Esophagus muscularis mucosa (tissue), 4 donors: ENCODE data around the gene GAL. TPM values are rescaled to one million over a fixed set of nuclear protein-coding genes. Genes with fewer than 3 reads are reported as not detected.

ENCODE experiments used
- DNase-seq: peaks from one replicate; pipeline ENCODE4 v3.0.0-alpha.2; 2017; ENCODE audit errors: extremely low spot score
- H3K27ac ChIP-seq, 4 donors: fragments of 200-600 bp; sonication (generic); replicated peaks in 1 of 4; 1 replicate in 3 of 4; 2 replicates in 1 of 4; pipeline ENCODE4 v1.5.1; 2016 to 2019; ENCODE audit warnings: mild to moderate bottlenecking in 1 of 4
- H3K27me3 ChIP-seq, 4 donors: fragments of 200-600 bp; sonication (generic); one replicate each; pipeline versions ENCODE4 v1.5.1 to v1.6.0; 2016 to 2019
- H3K36me3 ChIP-seq, 4 donors: fragments of 200-600 bp; sonication (generic); one replicate each; pipeline ENCODE4 v1.5.1; 2016 to 2019
- H3K4me1 ChIP-seq, 4 donors: fragments of 200-600 bp; sonication (generic); one replicate each; pipeline ENCODE4 v1.5.1; 2016 to 2019
- H3K4me3 ChIP-seq, 4 donors: fragments of 200-600 bp; sonication (generic); 1 replicate in 2 of 4; 2 replicates in 2 of 4; pipeline ENCODE4 v1.5.1; 2016 to 2019; ENCODE audit warnings: mild to moderate bottlenecking in 4 of 4, moderate library complexity in 1 of 4
- H3K9me3 ChIP-seq, 4 donors: fragments of 200-600 bp; sonication (generic); 1 replicate in 3 of 4; 2 replicates in 1 of 4; pipeline ENCODE4 v1.5.1; 2016 to 2019
- CTCF ChIP-seq, 3 experiments: fragments of 200-600 bp in 2 of 3; fragments of 450-650 bp in 1 of 3; sonication (generic) in 2 of 3; IDR thresholded peaks; one replicate each; pipeline ENCODE4 v1.5.1; 2017 to 2019; ENCODE audit warnings: antibody characterized with exemption in 3 of 3, mild to moderate bottlenecking in 2 of 3, moderate library complexity in 1 of 3
- EP300 ChIP-seq: sonication (generic); formaldehyde crosslinking; IDR thresholded peaks from one replicate; pipeline ENCODE4 v1.6.1; 2017; ENCODE audit warnings: antibody characterized with exemption
- POLR2A ChIP-seq: fragments of 450-650 bp; IDR thresholded peaks from one replicate; pipeline ENCODE4 v1.6.1; 2017; ENCODE audit warnings: antibody characterized with exemption, moderate library complexity, mild to moderate bottlenecking, low read depth
- POLR2AphosphoS5 ChIP-seq, 2 donors: sonication (generic); formaldehyde crosslinking; IDR thresholded peaks; one replicate each; pipeline ENCODE4 v1.6.1; 2017; ENCODE audit warnings: antibody characterized with exemption in 2 of 2
- WGBS: methylation state at CpG from one replicate; pipeline ENCODE4 v1.1.5; 2018; 5-methylcytosine and 5-hydroxymethylcytosine counted together
- intact Hi-C: fragments of 100-400 bp; cut with DNase I; formaldehyde crosslinking; loops from one replicate; pipeline ENCODE4 v1.15.1; 2023
- total RNA-seq, 4 donors: library from RNA; depleted of rRNA; stranded (reverse); fragments of >200 nt; gene quantifications; one replicate each; pipeline versions ENCODE4 v1.1.0 to v1.2.1, GENCODE V29; 2016

The GAL gene
- total RNA-seq, 4 donors from 2014 or later = 6.0 to 10.2 (median 8.1) TPM; not detected in 1

DNA sequence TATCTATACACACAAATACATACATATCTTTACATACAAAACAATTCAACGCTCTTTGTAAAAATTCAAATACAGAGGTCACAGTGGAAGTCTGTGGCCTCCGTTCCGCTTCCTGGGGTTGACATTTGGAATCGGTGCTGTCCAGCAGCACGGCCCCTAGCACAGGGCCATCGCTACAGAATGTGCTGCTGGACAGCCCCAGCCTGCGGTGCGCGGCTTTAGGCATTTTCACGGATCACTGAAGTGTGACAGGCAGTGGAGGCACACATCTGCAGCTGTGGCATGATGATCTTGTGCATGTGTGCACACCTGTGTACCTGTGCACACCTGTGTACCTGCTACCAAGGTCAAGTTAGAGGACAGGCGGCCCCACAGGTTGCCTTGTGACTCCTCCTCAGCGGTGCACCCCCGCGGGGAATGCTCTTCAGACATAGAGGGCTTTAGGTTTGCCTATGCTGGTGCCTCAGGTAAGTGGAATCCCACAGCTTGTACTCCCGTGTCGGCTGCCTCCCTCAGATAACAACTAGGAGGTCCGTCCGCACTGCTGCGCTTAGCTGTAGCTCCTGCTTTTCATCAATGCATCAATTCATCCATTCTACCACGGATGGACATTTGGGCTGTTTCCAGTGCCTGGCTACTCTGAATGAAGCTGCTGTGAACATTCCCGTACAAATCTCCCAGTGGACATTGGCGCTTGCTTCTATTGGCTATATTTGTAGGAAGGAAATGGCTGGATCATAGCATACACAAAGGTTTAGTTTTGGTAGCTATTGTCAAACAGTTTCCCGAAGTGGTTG lies 29.9 kb downstream of the GAL start:
- no peaks in the 10 kb centered on the region for H3K36me3 ChIP-seq
- no peaks in the 10 kb centered on the region for H3K4me1 ChIP-seq
- intact Hi-C loops = no loop called here
- TF ChIP-seq EP300 (no peak), POLR2AphosphoS5 (IDR thresholded peaks at IDR 0.05) (no peak), POLR2A (no peak), CTCF (IDR thresholded peaks at IDR 0.05) (no peak)
- H3K4me3 ChIP-seq = no peak overlapping the region
- 78% methylated on average over 16 of the region's 23 CpGs for WGBS
- H3K9me3 ChIP-seq = peaks cover 0 to 1% (median 0%) of the 10 kb centered on the region in 4 donors
- H3K27me3 ChIP-seq = peaks cover 0 to 23% (median 0%) of the 10 kb centered on the region in 4 donors
- DNase-seq = no peak
- H3K27ac ChIP-seq = no peak overlapping the region

DNA sequence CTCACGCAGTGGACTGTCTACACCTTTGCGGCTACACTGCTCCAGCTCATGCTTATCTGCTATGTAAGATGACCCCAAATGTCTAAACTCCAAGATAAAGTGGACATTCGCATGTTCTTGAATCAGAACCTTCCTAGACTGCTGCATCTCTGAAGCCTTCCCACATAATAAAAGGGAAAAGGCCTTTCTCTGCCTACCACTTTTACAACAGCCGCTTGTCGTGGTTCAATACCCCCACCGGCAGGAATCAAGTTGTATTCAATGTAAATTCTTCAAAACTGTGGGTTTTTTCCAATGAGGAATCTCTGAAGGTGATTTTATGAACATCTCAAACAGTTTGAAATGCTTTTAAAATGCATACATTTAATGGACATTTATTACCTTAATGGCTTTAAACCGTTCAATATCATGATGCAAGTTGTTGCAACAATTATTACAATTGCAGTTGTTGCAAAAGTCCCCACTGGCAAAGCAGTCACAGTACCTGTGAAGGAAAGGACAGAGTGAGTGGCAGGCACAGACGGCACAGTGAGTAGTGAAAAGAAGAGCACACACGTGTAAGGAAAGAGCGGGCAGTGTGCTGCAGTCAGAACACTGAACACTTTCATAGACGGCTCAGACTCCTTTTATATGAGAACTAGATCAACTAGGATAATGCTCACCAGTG lies 31.2 kb downstream of the GAL start:
- intact Hi-C loops = no loop called here
- Histone ChIP-seq H3K9me3 (peaks cover 0 to 13% (median 3%) of the 10 kb centered on the region in 4 donors), H3K36me3 (no peaks in the 10 kb centered on the region), H3K4me3 (no peak overlapping the region), H3K4me1 (no peaks in the 10 kb centered on the region), H3K27ac (no peak overlapping the region), H3K27me3 (peaks cover 0 to 23% (median 0%) of the 10 kb centered on the region in 4 donors)
- no peak for TF ChIP-seq POLR2AphosphoS5 (IDR thresholded peaks at IDR 0.05)
- no peak for TF ChIP-seq CTCF (IDR thresholded peaks at IDR 0.05)
- no peak for TF ChIP-seq EP300
- TF ChIP-seq POLR2A = no peak
- no peak for DNase-seq
- WGBS = 88% methylated on average over 11 of the region's 11 CpGs

GRCh38 chr11:68721075-68721474 lies 36.7 kb downstream of the GAL start:
- 92% methylated on average over 2 of the region's 2 CpGs for WGBS
- Histone ChIP-seq H3K27me3 (peaks cover 0 to 22% (median 0%) of the 10 kb centered on the region in 4 donors), H3K4me1 (no peaks in the 10 kb centered on the region), H3K4me3 (no peak overlapping the region), H3K9me3 (peaks cover 0 to 13% (median 3%) of the 10 kb centered on the region in 4 donors), H3K36me3 (no peaks in the 10 kb centered on the region), H3K27ac (no peak overlapping the region)
- TF ChIP-seq CTCF (IDR thresholded peaks at IDR 0.05) (no peak), POLR2AphosphoS5 (IDR thresholded peaks at IDR 0.05) (no peak), EP300 (no peak)
- no peak for DNase-seq
- intact Hi-C loops = no loop called here

DNA sequence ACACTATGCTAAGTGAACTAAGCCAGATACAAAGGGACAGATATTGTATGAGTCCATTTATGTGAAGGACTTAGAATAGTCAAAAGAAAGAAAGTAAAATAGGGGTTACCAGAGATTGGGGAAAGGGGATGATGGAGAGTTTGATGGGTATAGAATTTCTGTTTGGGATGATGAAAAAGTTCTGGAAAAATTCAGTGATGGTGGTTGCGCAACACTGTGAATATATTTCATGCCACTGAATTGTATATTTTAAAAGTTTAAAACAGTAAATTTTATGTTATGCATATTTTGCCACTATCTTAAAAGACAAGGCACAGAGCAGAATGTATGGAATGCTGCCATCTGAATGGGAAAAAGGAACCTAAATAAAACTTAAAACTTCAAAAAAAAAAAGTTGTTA lies 37.8 kb downstream of the GAL start:
- Histone ChIP-seq H3K9me3 (peaks cover 0 to 13% (median 3%) of the 10 kb centered on the region in 4 donors), H3K4me1 (no peaks in the 10 kb centered on the region), H3K36me3 (no peaks in the 10 kb centered on the region), H3K4me3 (no peak overlapping the region), H3K27me3 (peaks cover 0 to 16% (median 0%) of the 10 kb centered on the region in 4 donors), H3K27ac (no peak overlapping the region)
- TF ChIP-seq POLR2AphosphoS5 (IDR thresholded peaks at IDR 0.05) (no peak), POLR2A (no peak), CTCF (IDR thresholded peaks at IDR 0.05) (no peak), EP300 (no peak)
- 100% methylated on average over 1 of the region's 1 CpG for WGBS
- DNase-seq = no peak
- intact Hi-C loops = no loop called here
